NCI-H2196 treated with DMSO at 0.1 percent for 48 hours (cell line): ENCODE measurements around the gene WDCP.
"Not testable (repeated sequence)": the region's sequence is repeated elsewhere in the genome, so short reads cannot be mapped to it uniquely, and the experiment has no call there.

ENCODE experiments used
- DNase-seq: peaks from one replicate; lab custom pipeline; 2025; ENCODE audit not compliant: unreplicated experiment; lab: John Stamatoyannopoulos, UW

WDCP gene

DNA sequence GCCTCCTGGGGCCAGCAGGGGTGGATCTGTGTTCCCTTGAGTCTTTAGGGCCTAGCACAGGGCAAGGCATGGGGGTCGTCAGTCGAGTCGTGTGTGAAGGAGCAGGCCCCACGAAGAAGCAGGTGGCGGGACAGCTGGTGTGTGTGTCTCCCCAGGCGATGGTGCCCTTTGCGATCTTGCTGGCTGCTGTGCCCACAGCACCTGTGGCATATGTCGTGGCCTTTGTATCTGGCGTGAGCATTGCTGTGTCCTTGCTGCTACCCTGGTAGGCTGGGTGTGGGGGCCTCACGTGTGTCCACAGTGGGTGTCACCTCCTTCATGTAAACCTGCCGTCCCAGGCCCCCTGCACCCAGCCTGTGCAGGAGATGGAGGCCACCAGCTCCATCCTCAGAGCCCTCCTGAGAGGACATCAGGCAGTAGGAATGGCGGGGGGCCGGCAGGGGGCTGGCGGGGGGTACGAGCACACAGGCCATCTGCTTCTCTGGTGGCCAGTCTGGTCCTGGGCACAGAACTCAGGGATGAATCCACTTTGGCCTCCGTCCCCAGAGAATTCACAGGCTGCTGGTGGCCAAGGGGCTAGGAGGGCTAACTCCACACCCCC lies 24.1 kb downstream of the WDCP start:
- DNase-seq = no peak

GRCh38 chr2:24022324-24022974 lies 24.7 kb downstream of the WDCP start:
- no peak for DNase-seq

DNA sequence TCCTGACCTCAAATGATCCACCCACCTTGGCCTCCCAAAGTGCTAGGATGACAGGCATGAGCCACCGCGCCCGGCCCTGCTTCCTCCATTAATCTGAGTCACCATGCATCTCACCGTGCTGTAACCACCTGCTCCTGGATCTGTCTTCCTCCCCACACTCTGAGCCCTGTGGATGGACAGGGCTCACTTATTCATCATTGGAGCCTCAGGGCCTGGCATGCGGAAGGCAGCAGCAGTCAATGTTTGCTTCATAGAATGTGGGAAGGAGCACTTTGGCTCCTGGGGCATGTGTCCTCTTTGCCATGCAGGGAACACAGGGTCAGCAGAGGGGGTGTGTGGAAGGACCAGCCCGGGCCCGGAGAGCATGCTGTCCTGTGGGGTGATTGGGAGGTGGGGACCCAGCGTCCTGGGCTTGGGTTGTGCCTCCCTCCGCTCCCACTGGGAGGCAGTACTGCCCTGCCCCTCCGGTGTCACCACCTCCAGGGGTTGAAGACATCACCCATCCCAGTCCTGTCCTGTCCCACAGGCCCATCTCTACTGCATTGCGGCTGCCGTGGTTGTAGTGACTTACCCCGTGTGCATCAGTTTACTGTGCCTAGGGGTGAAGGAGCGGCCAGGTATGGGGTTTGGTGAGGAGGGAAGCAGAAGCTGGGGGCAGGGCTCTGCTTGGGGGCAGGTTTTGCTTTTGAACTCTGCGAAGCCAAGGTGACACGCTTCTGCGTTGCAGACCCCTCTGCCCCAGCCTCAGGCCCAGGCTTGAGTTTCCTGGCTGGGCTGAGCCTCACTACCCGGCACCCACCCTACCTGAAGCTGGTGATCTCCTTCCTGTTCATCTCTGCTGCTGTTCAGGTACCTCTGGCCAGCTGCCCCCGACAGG lies 25.8 kb downstream of the WDCP start:
- no peak for DNase-seq

GRCh38 chr2:24020244-24020643 lies 26.9 kb downstream of the WDCP start:
- DNase-seq = no peak

DNA sequence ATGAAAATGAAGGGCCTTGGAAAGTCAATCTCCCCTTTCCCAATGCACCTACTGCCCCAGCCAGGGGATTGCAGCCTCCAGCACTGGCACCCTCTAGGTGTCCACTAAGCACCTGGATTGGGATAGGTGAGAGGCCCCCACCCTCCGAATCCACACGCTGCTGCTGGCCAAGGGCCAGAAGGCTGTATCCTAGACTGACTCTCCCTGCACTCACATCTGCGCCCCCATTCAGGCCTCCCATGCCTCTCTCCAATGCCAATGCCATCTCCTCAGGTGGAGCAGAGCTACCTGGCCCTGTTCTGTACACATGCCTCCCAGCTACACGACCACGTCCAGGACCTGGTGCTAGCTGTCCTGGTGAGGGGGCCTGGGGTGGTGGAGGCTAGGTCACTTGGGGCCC lies 27.5 kb downstream of the WDCP start:
- DNase-seq = no peak

GRCh38 chr2:24018241-24018640 lies 28.9 kb downstream of the WDCP start:
- no peak for DNase-seq

- DNase-seq = no peak
Observed at GRCh38 chr2:24017711-24018110, 29.5 kb downstream of the WDCP start.

GRCh38 chr2:24016853-24017703 lies 30.1 kb downstream of the WDCP start:
- DNase-seq = no peak

- no peak for DNase-seq
Observed at GRCh38 chr2:24016376-24016761, 30.8 kb downstream of the WDCP start.

DNA sequence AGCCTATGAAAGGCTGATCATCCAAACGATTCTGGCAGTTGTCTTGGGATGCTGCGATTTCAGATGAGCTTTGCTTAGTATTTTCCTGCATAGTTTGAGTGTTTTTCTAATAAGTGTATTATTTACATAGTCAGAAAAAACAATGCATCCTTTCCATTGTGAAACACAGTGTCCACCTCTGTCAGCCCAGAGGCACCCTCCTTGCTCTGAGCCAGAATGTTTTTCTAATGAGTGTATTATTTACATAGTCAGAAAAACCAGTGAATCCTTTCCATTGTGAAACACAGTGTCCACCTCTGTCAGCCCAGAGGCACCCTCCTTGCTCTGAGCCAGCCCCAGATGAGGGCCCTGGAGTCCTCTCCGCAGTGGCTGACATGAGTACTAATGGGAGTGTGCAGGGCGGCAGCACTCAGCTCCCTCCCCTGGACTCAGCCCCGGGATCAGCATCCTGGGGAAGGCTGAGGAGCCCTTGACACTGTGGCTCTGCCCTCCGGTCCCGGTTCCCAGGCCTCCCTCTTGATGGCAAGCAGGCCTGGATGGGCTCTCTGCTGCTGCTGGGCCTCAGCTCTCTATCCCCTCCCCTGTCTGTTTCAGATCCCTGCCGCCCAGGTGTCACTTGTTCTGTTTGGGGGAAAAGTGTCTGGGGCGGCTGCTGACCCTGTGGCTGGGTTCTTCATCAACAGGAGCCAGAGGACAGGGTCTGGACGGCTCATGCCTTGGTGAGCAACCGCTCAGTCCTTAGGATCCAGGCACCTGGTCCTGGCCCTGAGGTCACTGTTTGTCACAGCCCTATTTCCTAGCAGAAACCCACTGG lies 31.4 kb downstream of the WDCP start:
- DNase-seq = no peak

- DNase-seq = not testable (repeated sequence)
Observed at GRCh38 chr2:24014902-24015301, 32.3 kb downstream of the WDCP start.

- DNase-seq = no peak
Observed at GRCh38 chr2:24012521-24013188, 34.5 kb downstream of the WDCP start.

GRCh38 chr2:24011250-24012104 lies 35.7 kb downstream of the WDCP start:
- DNase-seq = no peak

DNA sequence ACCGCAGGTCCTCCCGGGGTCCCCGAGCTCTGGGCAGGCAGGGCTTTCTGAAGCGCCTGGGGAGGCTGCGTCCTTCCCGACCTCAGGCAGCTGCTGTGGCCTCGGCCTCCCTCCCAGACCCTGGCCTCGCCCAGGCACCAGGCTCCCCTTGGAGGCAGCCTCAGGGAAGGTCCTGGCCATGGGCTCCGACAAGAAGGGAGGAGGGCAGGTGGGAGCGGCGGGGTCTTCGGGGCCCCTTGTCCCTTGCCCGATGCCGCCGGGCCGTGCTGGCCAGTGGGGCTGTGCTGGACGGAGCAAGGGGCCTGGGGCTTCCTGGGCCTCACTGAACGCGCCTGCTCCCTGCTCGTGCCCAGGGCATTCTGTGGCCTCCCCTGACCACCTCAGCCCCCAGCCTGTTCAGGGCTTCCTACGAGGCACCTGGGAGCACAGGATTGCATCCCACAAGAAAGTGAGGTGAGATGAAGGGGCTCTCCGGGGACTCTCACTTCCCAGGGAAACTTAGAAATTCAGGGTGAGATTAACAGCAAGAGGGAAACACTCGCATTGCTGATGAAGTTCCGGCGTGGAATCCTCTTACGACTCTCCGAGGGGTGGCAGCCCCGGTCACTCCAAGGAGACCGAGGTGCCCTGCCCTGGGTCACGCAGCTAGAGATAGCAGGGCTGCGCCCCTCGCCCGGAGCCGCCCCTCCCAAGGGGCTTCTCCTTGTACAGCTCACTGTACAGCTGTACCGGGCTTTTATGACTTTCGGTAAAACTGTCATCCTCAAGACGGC lies 36.5 kb downstream of the WDCP start:
- DNase-seq = no peak

DNA sequence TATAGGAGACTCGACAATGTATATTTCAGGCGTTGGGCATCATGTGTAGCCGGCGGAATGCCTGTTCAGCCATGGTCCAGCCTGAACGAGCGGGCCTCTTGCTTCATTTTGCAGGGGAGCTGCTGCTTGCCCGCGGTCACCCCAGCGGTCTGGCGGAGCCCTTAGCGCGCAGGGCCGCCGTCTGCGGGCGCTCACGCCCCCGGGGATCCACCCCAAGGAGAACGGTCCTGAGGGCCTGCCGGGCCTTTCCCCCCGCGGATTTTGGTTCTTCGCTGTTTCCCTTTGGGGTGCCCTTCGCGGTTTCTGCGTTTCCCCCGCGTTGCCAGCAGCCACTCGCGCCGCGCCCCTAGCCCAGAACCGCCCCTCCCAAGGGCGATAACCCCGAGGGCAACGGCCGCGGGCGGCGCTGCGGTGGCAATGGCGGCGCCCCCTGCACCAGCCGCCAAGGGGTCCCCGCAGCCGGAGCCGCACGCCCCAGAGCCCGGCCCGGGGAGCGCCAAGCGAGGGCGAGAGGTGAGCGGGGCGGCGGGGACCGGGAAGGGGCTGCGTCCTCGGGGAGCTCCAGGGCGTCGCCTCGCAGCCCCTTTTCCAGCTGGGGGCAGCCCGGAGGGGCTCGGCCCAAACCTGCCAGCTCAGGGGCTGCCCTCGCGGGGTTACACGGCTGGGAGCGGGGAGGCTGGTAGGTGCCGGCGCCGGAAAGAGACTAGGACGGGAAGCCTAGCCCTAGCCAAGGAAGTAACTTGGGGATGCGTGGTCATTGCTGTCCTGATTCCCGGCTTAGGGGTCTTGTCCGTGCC lies 37.3 kb downstream of the WDCP start, which contains the start of gene MFSD2B:
Gene MFSD2B (plus strand): TSS at position 406 of the 797 bp plus-strand sequence. CDS start 12 bp downstream, at position 418.
- DNase-seq = no peak

- no peak for DNase-seq
Observed at GRCh38 chr2:24009367-24009679, 37.9 kb downstream of the WDCP start.

DNA sequence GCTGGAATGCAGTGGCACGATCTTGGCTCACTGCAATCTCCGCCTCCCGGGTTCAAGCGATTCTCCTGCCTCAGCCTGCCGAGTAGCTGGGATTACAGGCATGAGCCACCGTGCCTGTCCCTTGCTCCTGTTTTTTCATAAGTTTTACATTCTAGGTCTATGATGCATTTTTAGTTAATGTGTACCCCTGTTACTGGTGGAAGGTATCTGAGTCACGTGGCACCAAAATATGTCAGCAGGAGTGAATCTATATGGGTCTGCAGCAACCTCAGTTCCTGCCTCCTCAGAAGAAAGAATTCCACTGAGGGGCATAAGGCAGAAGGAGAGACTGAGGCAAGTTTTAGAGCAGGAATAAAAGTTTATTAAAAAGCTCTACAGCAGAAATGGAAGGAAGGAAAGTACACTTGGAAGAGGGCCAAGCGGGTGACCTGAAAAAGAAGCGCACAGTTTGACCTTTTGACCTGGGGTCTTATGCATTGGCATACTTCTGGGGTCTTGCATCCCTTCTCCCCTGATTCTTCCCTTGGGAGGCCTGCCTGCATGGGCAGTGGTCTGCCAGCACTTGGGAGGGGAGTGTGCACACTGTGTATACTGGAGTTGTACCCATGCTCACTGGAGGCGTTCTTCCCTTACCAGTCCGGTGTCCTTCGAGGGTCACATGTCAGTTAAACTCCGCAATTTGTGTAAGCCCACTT lies 38.4 kb downstream of the WDCP start:
- no peak for DNase-seq
